A549 treated with DMSO at 1 μM for 4 hours (cell line): ENCODE measurements around the gene HSFX2. TPM values are rescaled to one million over a fixed set of nuclear protein-coding genes. Genes with fewer than 3 reads are reported as not detected.

ENCODE experiments used
- total RNA-seq: library from RNA; stranded (reverse); fragments of 200-300 nt; extraction: Qiagen RNA extraction; gene quantifications from 5 replicates; pipeline ENCODE4 v1.2.3, GENCODE V29; 2022; ENCODE audit warnings: low read depth

The HSFX2 gene, protein sequence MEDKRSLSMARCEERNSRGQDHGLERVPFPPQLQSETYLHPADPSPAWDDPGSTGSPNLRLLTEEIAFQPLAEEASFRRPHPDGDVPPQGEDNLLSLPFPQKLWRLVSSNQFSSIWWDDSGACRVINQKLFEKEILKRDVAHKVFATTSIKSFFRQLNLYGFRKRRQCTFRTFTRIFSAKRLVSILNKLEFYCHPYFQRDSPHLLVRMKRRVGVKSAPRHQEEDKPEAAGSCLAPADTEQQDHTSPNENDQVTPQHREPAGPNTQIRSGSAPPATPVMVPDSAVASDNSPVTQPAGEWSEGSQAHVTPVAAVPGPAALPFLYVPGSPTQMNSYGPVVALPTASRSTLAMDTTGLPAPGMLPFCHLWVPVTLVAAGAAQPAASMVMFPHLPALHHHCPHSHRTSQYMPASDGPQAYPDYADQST
- total RNA-seq, result 0.13 TPM in 1 of 5 replicates, not detected in the others

DNA sequence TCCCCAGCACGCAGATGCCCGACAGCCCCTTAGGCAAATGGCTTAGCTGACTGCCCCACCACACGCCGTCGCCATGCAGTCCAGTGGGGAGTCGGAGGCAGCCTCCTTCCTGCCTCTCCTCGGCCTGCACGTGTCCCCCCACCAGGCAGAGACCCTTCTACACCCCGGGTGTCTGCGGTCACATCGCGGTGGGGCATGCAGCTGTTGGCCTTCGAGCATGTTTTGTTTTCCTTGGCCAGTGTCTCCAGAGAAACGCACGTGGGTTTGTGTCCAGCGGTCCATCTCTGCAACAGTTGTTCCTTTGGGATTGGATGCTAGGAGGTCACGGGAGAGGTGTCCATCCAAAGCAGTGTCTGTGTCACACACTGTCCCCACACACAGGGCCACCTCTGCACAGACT, at the start of gene HSFX2:
Gene HSFX2 (minus strand): TSS at position 101 of the 400 bp plus-strand sequence. CDS start 614 bp downstream, outside the sequence.

DNA sequence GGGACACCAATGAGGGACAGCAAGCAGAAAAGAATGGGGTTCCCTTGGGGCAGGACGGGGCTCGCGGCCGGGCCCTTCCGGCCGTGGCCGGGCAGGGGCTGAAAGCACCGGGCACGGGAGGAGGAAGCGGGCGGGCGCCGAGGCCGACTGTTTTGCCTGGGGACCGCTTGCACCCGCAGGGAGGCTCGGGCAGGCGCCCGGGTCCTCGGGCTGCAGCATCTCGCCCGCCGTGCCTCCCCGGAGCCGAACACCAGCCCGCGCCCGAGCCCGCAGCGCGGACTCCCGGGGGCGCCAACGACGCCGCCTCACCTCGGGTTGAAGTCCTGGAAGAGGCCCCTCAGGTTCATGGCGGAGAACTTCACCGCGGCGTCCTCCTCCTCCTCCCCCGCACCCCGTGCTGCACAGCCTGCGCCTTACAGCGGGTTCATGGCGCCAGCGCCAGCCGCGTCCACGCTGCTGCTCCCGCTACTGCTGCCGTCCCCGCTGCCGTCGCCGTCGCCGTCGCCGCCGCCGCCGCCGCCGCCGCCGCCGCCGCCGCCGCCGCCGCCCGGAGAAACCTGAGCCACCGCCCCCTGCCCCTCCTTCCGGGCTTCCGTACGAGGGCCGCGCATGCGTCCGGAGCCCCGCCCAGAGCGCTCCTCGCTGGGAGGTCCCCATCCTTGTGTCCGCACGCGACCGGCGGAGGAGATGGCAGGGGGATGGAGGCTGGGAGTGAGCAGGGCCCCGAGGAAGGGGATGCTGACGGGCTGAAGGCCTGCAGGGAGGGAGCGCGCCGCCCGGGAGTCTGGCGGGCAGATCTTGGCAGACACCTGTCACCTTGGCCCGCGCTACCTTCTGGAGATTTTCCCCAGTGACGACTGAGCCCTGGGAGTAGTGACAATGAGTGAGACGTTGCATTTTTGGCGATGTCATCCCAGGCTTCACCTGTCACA, 36.4 kb upstream of the HSFX2 start, which contains the start of gene TMEM185A:
Gene TMEM185A (minus strand): TSS at position 559 of the 932 bp plus-strand sequence. CDS start 212 bp downstream, at position 347.

DNA sequence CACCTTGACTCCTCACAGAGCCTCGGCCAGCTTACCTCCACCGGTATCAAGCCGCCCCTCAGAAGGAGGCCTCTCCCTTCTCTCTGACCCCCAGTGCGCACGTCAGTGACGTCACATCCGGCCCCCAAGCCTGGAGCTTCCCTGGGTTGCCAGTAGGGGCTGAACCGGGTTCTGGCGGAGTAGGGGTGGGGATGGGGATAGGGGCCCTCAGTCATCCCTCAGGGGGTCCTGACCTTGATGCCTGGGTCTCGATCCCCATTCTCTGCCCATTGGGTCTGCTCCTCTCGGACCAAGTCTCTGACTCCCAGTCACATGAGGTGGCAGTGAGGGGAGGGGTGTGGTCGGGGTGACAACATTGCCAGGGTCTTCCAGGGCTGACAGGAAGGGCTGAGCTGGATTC, 7.8 kb downstream of the HSFX2 start, which contains the start of gene MAGEA9B:
Gene MAGEA9B (minus strand): TSS at position 101 of the 400 bp plus-strand sequence. CDS start 4,280 bp downstream, outside the sequence.

DNA sequence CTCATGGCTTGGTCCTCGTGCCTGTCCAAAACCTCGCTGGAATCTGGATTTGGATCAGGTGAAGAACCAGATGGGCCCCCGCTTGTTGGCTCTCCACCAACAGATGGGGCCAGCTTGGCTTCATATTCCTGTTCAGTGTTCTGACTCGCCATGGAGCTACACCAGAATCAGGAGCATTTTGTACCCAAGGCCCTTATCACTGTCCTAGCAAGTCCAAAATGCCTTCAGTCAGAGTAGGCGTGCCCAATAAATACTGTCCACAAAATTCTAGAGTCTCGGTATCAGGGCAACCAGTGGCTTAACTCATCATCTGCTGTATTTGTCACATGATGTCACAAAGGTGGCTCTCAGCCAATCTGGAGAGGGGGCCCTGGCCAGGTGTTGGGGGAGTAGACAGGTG, 45.4 kb downstream of the HSFX2 start, which contains the start of gene HSFX3:
Gene HSFX3 (minus strand): TSS at position 224 of the 400 bp plus-strand sequence. CDS start 72 bp downstream, at position 152.

Other genes starting within 250 kb of the HSFX2 start
- gene IDS, start 90.0 kb downstream of the HSFX2 start, total RNA-seq, result 106 to 121 TPM (median 116 TPM) in 5 replicates
- 21.3 to 22.9 TPM (median 22.2 TPM) in 5 replicates for gene EOLA1, start 54.3 kb downstream of the HSFX2 start, total RNA-seq
- gene HSFX3, start 45.4 kb downstream of the HSFX2 start, total RNA-seq, result not detected in 5 replicates
- gene MAGEA9B, start 7.9 kb downstream of the HSFX2 start, total RNA-seq, result 0.07 TPM in 1 of 5 replicates, not detected in the others
- 25.2 to 31.0 TPM (median 27.6 TPM) in 5 replicates for gene TMEM185A, start 36.5 kb upstream of the HSFX2 start, total RNA-seq
- gene MAGEA11, start 116.7 kb upstream of the HSFX2 start, total RNA-seq, result not detected in 5 replicates
- 0.28 to 0.48 TPM (median 0.32 TPM) in 4 of 5 replicates, not detected in the other for gene HSFX1, start 178.8 kb upstream of the HSFX2 start, total RNA-seq
- not detected in 5 replicates for gene MAGEA9, start 186.6 kb upstream of the HSFX2 start, total RNA-seq